HL-60 (cell line): Measurements from ENCODE around the gene FGGY.
"Not testable (repeated sequence)": the region's sequence is repeated elsewhere in the genome, so short reads cannot be mapped to it uniquely, and the experiment has no call there.

Experiments
- GABPA ChIP-seq: IDR thresholded peaks from 2 replicates; pipeline ENCODE4 v1.6.1; 2012; ENCODE audit warnings: low read depth
- POLR2AphosphoS5 ChIP-seq: IDR thresholded peaks from 2 replicates; pipeline ENCODE4 v1.6.1; 2012; ENCODE audit warnings: low read depth
- SPI1 ChIP-seq: IDR thresholded peaks from 2 replicates; pipeline ENCODE4 v1.6.1; 2012; ENCODE audit warnings: low read depth, mild to moderate bottlenecking, borderline replicate concordance
- TF ChIP-seq, protein P1 (sequence below): IDR thresholded peaks from one replicate; pipeline ENCODE4 v1.5.1; 2011; ENCODE audit warnings: low read length, control low read depth, inconsistent platforms; ENCODE audit not compliant: insufficient read depth
- TF ChIP-seq, protein P2 (sequence below): IDR thresholded peaks from 2 replicates; pipeline ENCODE4 v1.6.1; 2012; ENCODE audit warnings: low read depth; ENCODE audit not compliant: insufficient replicate concordance

DNA sequence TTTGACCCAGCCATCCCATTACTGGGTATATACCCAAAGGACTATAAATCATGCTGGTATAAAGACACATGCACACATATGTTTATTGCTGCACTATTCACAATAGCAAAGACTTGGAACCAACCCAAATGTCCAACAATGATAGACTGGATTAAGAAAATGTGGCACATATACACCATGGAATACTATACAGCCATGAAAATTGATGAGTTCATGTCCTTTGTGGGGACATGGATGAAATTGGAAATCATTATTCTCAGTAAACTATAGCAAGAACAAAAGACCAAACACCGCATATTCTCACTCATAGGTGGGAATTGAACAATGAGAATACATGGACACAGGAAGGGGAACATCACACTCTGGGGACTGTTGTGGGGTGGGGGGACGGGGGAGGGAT lies 295.5 kb downstream of the FGGY start:
- TF ChIP-seq, protein P1, sequence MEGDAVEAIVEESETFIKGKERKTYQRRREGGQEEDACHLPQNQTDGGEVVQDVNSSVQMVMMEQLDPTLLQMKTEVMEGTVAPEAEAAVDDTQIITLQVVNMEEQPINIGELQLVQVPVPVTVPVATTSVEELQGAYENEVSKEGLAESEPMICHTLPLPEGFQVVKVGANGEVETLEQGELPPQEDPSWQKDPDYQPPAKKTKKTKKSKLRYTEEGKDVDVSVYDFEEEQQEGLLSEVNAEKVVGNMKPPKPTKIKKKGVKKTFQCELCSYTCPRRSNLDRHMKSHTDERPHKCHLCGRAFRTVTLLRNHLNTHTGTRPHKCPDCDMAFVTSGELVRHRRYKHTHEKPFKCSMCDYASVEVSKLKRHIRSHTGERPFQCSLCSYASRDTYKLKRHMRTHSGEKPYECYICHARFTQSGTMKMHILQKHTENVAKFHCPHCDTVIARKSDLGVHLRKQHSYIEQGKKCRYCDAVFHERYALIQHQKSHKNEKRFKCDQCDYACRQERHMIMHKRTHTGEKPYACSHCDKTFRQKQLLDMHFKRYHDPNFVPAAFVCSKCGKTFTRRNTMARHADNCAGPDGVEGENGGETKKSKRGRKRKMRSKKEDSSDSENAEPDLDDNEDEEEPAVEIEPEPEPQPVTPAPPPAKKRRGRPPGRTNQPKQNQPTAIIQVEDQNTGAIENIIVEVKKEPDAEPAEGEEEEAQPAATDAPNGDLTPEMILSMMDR: not testable (repeated sequence)
- TF ChIP-seq, protein P2, sequence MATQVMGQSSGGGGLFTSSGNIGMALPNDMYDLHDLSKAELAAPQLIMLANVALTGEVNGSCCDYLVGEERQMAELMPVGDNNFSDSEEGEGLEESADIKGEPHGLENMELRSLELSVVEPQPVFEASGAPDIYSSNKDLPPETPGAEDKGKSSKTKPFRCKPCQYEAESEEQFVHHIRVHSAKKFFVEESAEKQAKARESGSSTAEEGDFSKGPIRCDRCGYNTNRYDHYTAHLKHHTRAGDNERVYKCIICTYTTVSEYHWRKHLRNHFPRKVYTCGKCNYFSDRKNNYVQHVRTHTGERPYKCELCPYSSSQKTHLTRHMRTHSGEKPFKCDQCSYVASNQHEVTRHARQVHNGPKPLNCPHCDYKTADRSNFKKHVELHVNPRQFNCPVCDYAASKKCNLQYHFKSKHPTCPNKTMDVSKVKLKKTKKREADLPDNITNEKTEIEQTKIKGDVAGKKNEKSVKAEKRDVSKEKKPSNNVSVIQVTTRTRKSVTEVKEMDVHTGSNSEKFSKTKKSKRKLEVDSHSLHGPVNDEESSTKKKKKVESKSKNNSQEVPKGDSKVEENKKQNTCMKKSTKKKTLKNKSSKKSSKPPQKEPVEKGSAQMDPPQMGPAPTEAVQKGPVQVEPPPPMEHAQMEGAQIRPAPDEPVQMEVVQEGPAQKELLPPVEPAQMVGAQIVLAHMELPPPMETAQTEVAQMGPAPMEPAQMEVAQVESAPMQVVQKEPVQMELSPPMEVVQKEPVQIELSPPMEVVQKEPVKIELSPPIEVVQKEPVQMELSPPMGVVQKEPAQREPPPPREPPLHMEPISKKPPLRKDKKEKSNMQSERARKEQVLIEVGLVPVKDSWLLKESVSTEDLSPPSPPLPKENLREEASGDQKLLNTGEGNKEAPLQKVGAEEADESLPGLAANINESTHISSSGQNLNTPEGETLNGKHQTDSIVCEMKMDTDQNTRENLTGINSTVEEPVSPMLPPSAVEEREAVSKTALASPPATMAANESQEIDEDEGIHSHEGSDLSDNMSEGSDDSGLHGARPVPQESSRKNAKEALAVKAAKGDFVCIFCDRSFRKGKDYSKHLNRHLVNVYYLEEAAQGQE: not testable (repeated sequence)
- not testable (repeated sequence) for TF ChIP-seq POLR2AphosphoS5, SPI1, GABPA
